Lower leg skin (tissue), 4 donors: ENCODE results near the gene KANK4. TPM values are rescaled to one million over a fixed set of nuclear protein-coding genes. Genes with fewer than 3 reads are reported as not detected.

Source experiments
- DNase-seq, 2 donors: peaks; one replicate each; pipeline ENCODE4 v3.0.0-alpha.2; 2019; ENCODE audit warnings: low spot score in 2 of 2
- H3K4me3 ChIP-seq: fragments of 200-600 bp; sonication (generic); 2 replicates; pipeline ENCODE4 v1.5.1; 2017; ENCODE audit warnings: mild to moderate bottlenecking, low read depth; ENCODE audit not compliant: poor library complexity, severe bottlenecking
- CTCF ChIP-seq, 3 donors: fragments of 450-650 bp; IDR thresholded peaks; one replicate each; pipeline ENCODE4 v1.5.1; 2016; ENCODE audit warnings: antibody characterized with exemption in 3 of 3, mild to moderate bottlenecking in 3 of 3, moderate library complexity in 2 of 3
- POLR2A ChIP-seq, 2 donors: fragments of 450-650 bp; IDR thresholded peaks; one replicate each; pipeline ENCODE4 v1.6.1; 2016 to 2017; ENCODE audit warnings: antibody characterized with exemption in 2 of 2, mild to moderate bottlenecking in 1 of 2, moderate library complexity in 1 of 2
- WGBS, 2 donors: methylation state at CpG; one replicate each; pipeline ENCODE4 v1.1.5; 2018; 5-methylcytosine and 5-hydroxymethylcytosine counted together
- intact Hi-C: fragments of 100-400 bp; cut with DNase I; formaldehyde crosslinking; loops from one replicate; pipeline ENCODE4 v1.15.0; 2023; ENCODE audit warnings: low total_unique reads
- total RNA-seq, 4 donors: library from RNA; depleted of rRNA; stranded (reverse); fragments of >200 nt; gene quantifications; one replicate each; pipeline ENCODE4 v1.1.0, GENCODE V29; 2016

The KANK4 gene
- total RNA-seq, 4 donors from 2014 or later, result 0.21 to 1.5 (median 0.72) TPM

DNA sequence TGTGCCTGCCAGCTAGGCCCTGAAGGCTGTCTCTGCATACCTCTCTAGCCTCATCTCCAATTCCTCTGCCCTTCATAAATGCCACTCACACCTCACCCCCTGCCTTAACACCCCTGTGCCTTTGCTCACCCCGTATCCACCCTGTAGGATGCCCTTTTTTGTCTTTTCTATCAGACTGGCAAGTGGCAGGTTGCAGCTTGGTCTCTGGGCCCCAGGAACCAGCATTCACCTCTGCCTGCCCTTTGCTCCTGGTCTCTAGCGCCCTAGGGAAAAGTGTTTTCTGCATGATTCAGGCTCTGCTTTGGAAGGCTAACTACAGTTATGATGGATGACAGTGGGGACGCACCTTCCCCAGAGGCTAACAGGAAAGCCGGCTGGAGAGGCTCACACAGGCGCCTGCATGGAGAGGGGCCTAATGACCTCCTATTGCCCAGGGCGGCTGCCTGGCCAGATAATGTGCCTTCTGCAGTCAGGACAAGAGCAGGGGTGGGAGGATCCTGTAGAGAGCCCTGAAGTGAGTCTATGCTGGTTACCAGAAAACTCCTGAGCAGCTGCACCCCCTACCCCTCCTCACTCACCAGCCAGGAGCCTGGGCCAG lies 11.2 kb downstream of the KANK4 start:
- intact Hi-C loops, result no loop called here
- no peak for DNase-seq
- TF ChIP-seq POLR2A (IDR thresholded peaks at IDR 0.05) (no peak), CTCF (IDR thresholded peaks at IDR 0.05) (no peak)
- 52 to 57% methylated on average over 4 to 6 of the region's 6 CpGs for WGBS, 2 donors
- H3K4me3 ChIP-seq, result no peak overlapping the region

DNA sequence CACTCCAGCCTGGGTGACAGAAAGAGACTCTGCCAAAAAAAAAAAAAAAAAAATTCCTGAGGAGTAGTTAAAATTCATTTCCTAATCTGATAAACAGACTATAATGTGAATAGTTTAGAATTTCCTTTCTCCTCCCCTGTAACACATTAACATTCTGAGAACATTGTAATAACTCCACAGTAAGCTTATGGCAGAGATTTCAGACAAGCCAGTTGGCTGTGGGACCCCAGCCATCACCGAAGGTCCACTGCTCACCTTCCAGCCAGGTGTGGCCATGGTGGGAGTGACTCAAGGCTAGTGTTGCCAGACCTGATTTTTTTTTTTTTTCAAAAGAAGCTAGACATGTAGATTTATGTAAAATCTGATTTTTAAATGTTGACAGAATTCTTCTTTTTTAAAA lies 11.8 kb downstream of the KANK4 start:
- DNase-seq, result no peak
- no peak overlapping the region for H3K4me3 ChIP-seq
- intact Hi-C loops, result no loop called here
- 34 to 50% methylated on average over 1 of the region's 1 CpG for WGBS, 2 donors
- no peak for TF ChIP-seq CTCF (IDR thresholded peaks at IDR 0.05)
- no peak for TF ChIP-seq POLR2A (IDR thresholded peaks at IDR 0.05)

DNA sequence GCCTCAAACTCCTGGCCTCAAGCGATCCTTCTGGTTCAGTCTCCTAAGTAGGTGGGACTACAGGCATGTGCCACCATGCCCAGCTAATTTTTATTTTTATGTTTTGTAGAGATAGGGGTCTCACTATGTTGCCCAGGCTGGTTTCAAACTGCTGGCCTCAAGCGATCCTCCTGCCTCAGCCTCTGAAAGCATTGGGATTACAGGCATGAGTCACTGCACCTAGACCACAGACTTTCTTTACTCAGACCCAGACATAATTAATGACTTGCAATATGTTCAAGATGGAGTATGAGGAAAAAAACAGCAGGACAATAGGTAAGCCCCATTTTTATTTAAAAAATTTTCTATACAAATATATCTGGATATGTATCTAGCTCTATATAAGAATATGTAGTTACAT lies 13.2 kb downstream of the KANK4 start:
- DNase-seq, result no peak
- TF ChIP-seq CTCF (IDR thresholded peaks at IDR 0.05), result no peak
- no peak overlapping the region for H3K4me3 ChIP-seq
- WGBS, 2 donors, result 95 to 96% methylated on average over 2 of the region's 2 CpGs
- intact Hi-C loops, result no loop called here

DNA sequence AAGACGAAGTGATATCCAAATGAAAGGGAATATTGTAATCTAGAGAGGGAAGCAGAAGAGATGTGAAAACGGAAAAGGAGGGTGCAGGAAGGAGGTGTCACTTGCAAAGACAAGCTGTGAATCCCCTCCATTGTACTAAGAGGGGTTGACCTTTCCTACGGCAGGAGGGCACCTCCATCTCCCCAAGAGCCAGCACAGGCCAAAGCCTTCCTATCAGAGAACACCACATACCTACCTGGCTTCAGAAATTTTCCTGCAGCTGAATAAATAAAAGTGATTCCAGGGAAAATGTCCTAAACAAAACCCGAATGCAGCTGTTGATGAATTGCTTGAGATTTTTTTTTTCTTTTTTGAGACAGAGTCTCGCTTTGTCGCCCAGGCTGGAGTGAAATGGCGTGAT lies 14.3 kb downstream of the KANK4 start:
- intact Hi-C loops, result no loop called here
- 81 to 86% methylated on average over 7 of the region's 7 CpGs for WGBS, 2 donors
- no peak for DNase-seq
- no peak overlapping the region for H3K4me3 ChIP-seq
- TF ChIP-seq POLR2A (IDR thresholded peaks at IDR 0.05), result no peak

- no peak for DNase-seq
- TF ChIP-seq CTCF (IDR thresholded peaks at IDR 0.05) (no peak), POLR2A (IDR thresholded peaks at IDR 0.05) (no peak)
- intact Hi-C loops, result no loop called here
- H3K4me3 ChIP-seq, result no peak overlapping the region
- 83 to 86% methylated on average over 7 of the region's 7 CpGs for WGBS, 2 donors
Measured at GRCh38 chr1:62304515-62304914, 14.7 kb downstream of the KANK4 start.

GRCh38 chr1:62301726-62302390 lies 17.4 kb downstream of the KANK4 start:
- WGBS, 2 donors, result 80 to 82% methylated on average over 8 of the region's 8 CpGs
- no peak for TF ChIP-seq POLR2A (IDR thresholded peaks at IDR 0.05)
- TF ChIP-seq CTCF (IDR thresholded peaks at IDR 0.05), result no peak
- intact Hi-C loops, result no loop called here
- no peak overlapping the region for H3K4me3 ChIP-seq
- no peak for DNase-seq
